ENCODE results near the gene WNT3A.

GRCh38 chr1:228018125-228018398 lies 11.3 kb downstream of the WNT3A start:
- TF ChIP-seq CTCF (IDR thresholded peaks at IDR 0.05; ENCODE audit: extremely low read depth in 1 of 2, insufficient read depth in 1 of 2, low read depth in 1 of 2, low read length in 2 of 2), result no peak
- no peak for TF ChIP-seq JUN (IDR thresholded peaks at IDR 0.05; ENCODE audit: borderline replicate concordance, insufficient read depth, insufficient read length, low read depth)
- TF ChIP-seq EZH2 (IDR thresholded peaks at IDR 0.05; ENCODE audit: borderline replicate concordance, low read depth, low read length, severe bottlenecking), result no peak
- no peak for TF ChIP-seq POLR2AphosphoS5 (IDR thresholded peaks at IDR 0.05; ENCODE audit: insufficient read depth, low read depth, low read length)
- no peak for TF ChIP-seq GATA2 (IDR thresholded peaks at IDR 0.05; ENCODE audit: insufficient read depth, insufficient read length, low read depth, low read length)
- TF ChIP-seq POLR2A (IDR thresholded peaks at IDR 0.05; ENCODE audit: low read depth, low read length), result no peak
- TF ChIP-seq, protein P1, sequence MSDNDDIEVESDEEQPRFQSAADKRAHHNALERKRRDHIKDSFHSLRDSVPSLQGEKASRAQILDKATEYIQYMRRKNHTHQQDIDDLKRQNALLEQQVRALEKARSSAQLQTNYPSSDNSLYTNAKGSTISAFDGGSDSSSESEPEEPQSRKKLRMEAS (IDR thresholded peaks at IDR 0.05; ENCODE audit: insufficient read depth, insufficient read length), result no peak
- no peak for TF ChIP-seq MYC (IDR thresholded peaks at IDR 0.05; ENCODE audit: low read depth, low read length)
- no peak for TF ChIP-seq FOS (IDR thresholded peaks at IDR 0.05; ENCODE audit: borderline replicate concordance, insufficient read depth, low read length)

Measured in endothelial cell of umbilical vein (primary cell).